Loucy (cell line): ENCODE data around the gene MED13.
"Not testable (repeated sequence)": the region's sequence is repeated elsewhere in the genome, so short reads cannot be mapped to it uniquely, and the experiment has no call there.

Experiments
- H2AFZ ChIP-seq: fragments of 200-600 bp; sonication (generic); 2 replicates; pipeline ENCODE4 v1.6.0; 2016; ENCODE audit warnings: antibody characterized with exemption, mild to moderate bottlenecking, low read length, moderate library complexity
- H3F3A ChIP-seq: fragments of 200-600 bp; 2 replicates; pipeline ENCODE4 v1.6.0; 2016; ENCODE audit warnings: antibody characterized with exemption, low read depth, mild to moderate bottlenecking
- H3K27me3 ChIP-seq: fragments of 200-600 bp; sonication (generic); 2 replicates; pipeline ENCODE4 v1.6.1; 2014; ENCODE audit warnings: low read length, mild to moderate bottlenecking; ENCODE audit not compliant: insufficient read depth, poor library complexity, severe bottlenecking
- H3K36me3 ChIP-seq: fragments of 200-600 bp; sonication (generic); 2 replicates; pipeline ENCODE4 v1.6.1; 2016; ENCODE audit warnings: low read length; ENCODE audit not compliant: insufficient read depth
- H3K4me1 ChIP-seq: fragments of 200-600 bp; sonication (generic); 2 replicates; pipeline ENCODE4 v1.5.1; 2014; ENCODE audit warnings: low read length, mild to moderate bottlenecking; ENCODE audit not compliant: insufficient read depth, poor library complexity, severe bottlenecking
- H3K4me2 ChIP-seq: fragments of 200-600 bp; sonication (generic); 2 replicates; pipeline ENCODE4 v1.6.0; 2014; ENCODE audit warnings: antibody characterized with exemption, low read length, low read depth, mild to moderate bottlenecking; ENCODE audit not compliant: poor library complexity, severe bottlenecking
- H3K4me3 ChIP-seq: fragments of 200-600 bp; sonication (generic); 2 replicates; pipeline ENCODE4 v1.5.1; 2014; ENCODE audit warnings: low read length, mild to moderate bottlenecking, mixed read lengths; ENCODE audit not compliant: poor library complexity, severe bottlenecking
- H3K79me2 ChIP-seq: fragments of 200-600 bp; sonication (generic); 2 replicates; pipeline ENCODE4 v1.6.1; 2014; ENCODE audit warnings: low read length; ENCODE audit not compliant: insufficient read depth
- H3K9ac ChIP-seq: fragments of 200-600 bp; sonication (generic); 2 replicates; pipeline ENCODE4 v1.6.0; 2014; ENCODE audit warnings: mild to moderate bottlenecking, low read depth, low read length, moderate library complexity; ENCODE audit not compliant: poor library complexity, severe bottlenecking
- H3K9me2 ChIP-seq: fragments of 200-600 bp; sonication (generic); replicated peaks from 2 replicates; pipeline ENCODE4 v1.6.1; 2016; ENCODE audit warnings: low read depth, low read length, mixed read lengths
- H3K9me3 ChIP-seq: fragments of 200-600 bp; sonication (generic); 2 replicates; pipeline ENCODE4 v1.6.1; 2014; ENCODE audit warnings: mild to moderate bottlenecking, antibody characterized with exemption, low read length, low read depth; ENCODE audit not compliant: insufficient read depth
- H4K20me1 ChIP-seq: fragments of 200-600 bp; sonication (generic); 2 replicates; pipeline ENCODE4 v1.6.0; 2014; ENCODE audit warnings: antibody characterized with exemption, low read length, mild to moderate bottlenecking; ENCODE audit not compliant: insufficient read depth, poor library complexity, severe bottlenecking
- EZH2phosphoT487 ChIP-seq: fragments of 200-600 bp; IDR thresholded peaks from 2 replicates; pipeline ENCODE4 v1.6.1; 2018; ENCODE audit warnings: antibody characterized with exemption, mild to moderate bottlenecking, moderate library complexity, borderline replicate concordance
- TF ChIP-seq, protein P1 (sequence below): fragments of 200-600 bp; sonication (generic); conservative IDR thresholded peaks from 2 replicates; pipeline ENCODE4 v1.5.1; 2014; ENCODE audit warnings: mild to moderate bottlenecking, antibody characterized with exemption, low read length

MED13 gene

DNA sequence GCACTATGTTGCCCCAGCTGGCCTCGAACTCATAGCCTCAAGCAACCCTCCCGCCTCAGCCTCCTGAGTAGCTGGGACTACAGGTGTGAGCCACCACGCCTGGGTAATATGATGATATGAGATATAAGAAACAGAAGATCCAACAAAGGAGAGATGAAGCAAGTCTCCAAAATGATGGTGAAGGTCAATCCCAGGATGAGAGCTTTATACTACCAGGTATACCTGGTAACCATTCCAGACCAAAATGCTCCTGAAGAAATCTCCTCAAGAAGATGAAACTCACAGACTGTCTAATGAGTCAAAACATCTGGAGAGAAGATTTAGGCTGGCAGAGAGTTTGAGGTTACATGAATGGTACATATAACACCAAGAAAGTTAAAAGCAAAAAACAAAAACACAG, 161.8 kb downstream of the MED13 start:
- Histone ChIP-seq H4K20me1 (no peaks in the 10 kb centered on the region), H3K9ac (no peak overlapping the region), H3K36me3 (peaks cover 61% of the 10 kb centered on the region; the same call in 1 of the 2 replicates), H3K79me2 (no peaks in the 10 kb centered on the region), H3K27me3 (no peaks in the 10 kb centered on the region), H3K9me2 (no peaks in the 10 kb centered on the region), H2AFZ (no peak overlapping the region), H3K4me3 (no peak overlapping the region), H3K4me2 (no peak overlapping the region), H3F3A (no peaks in the 10 kb centered on the region), H3K4me1 (no peaks in the 10 kb centered on the region), H3K9me3 (no peaks in the 10 kb centered on the region)
- no peak for TF ChIP-seq EZH2phosphoT487
- TF ChIP-seq, protein P1, sequence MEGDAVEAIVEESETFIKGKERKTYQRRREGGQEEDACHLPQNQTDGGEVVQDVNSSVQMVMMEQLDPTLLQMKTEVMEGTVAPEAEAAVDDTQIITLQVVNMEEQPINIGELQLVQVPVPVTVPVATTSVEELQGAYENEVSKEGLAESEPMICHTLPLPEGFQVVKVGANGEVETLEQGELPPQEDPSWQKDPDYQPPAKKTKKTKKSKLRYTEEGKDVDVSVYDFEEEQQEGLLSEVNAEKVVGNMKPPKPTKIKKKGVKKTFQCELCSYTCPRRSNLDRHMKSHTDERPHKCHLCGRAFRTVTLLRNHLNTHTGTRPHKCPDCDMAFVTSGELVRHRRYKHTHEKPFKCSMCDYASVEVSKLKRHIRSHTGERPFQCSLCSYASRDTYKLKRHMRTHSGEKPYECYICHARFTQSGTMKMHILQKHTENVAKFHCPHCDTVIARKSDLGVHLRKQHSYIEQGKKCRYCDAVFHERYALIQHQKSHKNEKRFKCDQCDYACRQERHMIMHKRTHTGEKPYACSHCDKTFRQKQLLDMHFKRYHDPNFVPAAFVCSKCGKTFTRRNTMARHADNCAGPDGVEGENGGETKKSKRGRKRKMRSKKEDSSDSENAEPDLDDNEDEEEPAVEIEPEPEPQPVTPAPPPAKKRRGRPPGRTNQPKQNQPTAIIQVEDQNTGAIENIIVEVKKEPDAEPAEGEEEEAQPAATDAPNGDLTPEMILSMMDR = no peak

DNA sequence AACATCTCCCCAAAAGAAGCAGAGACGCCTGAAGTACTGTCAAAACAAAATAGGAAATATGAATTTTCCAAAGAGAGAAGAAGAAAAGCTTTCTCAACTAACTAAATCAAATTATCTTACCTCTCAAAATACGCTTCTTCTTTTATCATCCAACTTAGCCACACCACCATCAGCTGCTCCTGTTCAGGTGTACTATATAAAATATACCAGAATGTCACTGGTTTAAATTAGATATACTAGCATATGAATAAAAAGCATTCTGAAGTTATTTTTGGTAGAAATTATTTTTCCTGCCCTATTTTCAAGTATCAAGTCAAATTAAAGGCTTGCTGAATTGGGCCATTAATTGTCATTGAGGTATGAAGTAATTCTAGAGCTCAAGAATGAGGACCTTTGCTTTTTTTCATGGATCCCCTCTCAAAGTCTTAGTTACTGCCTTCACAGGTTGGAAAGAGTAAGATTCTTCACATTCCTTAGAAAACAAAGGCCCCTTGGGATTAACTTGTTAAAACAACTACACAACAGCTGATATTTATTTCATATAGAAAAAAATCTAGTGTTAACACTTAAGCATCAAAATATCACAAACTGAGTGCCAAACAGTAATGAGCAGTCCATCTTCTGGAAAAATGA, 167.4 kb downstream of the MED13 start:
- H3K27me3 ChIP-seq = no peaks in the 10 kb centered on the region
- no peaks in the 10 kb centered on the region for H3K79me2 ChIP-seq
- TF ChIP-seq, protein P1 = no peak
- no peaks in the 10 kb centered on the region for H3K9me3 ChIP-seq
- no peak overlapping the region for H3K4me3 ChIP-seq
- H3K9me2 ChIP-seq = no peaks in the 10 kb centered on the region
- H4K20me1 ChIP-seq = no peaks in the 10 kb centered on the region
- no peaks in the 10 kb centered on the region for H3F3A ChIP-seq
- H3K4me2 ChIP-seq = no peak overlapping the region
- peaks cover 38% of the 10 kb centered on the region; the same call in 1 of the 2 replicates for H3K36me3 ChIP-seq
- H3K9ac ChIP-seq = no peak overlapping the region
- H2AFZ ChIP-seq = no peak overlapping the region
- no peaks in the 10 kb centered on the region for H3K4me1 ChIP-seq

DNA sequence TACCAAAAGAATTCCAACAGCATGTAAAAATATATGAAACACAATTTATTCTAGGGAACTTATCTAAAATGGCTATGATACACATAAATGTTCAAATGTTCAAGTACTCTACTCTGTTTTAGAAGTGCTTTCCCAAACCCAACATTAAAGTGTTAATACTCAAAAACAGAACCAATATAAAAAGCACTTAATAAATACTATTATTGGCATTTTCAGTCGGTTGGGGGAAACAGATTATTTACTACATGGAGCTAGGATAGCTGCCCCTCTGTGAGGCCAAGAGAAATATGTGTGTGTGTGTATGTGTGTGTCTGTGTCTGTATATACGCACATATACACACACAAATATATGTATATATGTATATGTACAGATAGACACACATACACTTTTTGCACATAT, 169.7 kb downstream of the MED13 start:
- Histone ChIP-seq H3K9ac (no peak overlapping the region), H3K4me3 (no peak overlapping the region), H3K27me3 (no peaks in the 10 kb centered on the region), H4K20me1 (no peaks in the 10 kb centered on the region), H3K4me1 (no peaks in the 10 kb centered on the region), H3K9me2 (no peaks in the 10 kb centered on the region), H2AFZ (no peak overlapping the region), H3F3A (no peaks in the 10 kb centered on the region), H3K36me3 (peaks cover 33% of the 10 kb centered on the region; the same call in 1 of the 2 replicates), H3K79me2 (no peaks in the 10 kb centered on the region), H3K4me2 (no peak overlapping the region), H3K9me3 (no peaks in the 10 kb centered on the region)
- TF ChIP-seq, protein P1 = no peak
- no peak for TF ChIP-seq EZH2phosphoT487

DNA sequence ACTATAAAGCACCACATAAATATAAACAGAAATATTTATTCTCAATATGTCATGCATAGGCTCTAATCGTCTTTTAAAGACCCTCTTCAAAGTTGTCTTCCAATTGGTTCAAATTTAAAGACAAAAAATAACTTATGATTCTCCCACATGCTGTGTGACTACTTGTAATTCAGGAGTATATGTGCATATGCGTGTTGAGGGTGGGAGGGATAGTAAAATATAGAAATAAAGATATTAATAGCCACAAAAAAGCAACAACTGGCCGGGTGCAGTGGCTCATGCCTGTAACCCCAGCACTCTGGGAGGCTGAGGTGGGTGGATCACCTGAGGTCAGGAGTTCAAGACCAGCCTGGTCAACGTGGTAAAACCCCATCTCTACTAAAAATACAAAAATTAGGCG, 170.8 kb downstream of the MED13 start:
- H3K4me1 ChIP-seq, H3F3A ChIP-seq, H2AFZ ChIP-seq, H3K4me2 ChIP-seq, H4K20me1 ChIP-seq, H3K27me3 ChIP-seq, H3K4me3 ChIP-seq, H3K9me2 ChIP-seq, H3K9ac ChIP-seq, H3K79me2 ChIP-seq, H3K9me3 ChIP-seq: not testable (repeated sequence)
- H3K36me3 ChIP-seq = peaks cover 35% of the 10 kb centered on the region; the same call in 1 of the 2 replicates
